GM21423 (cell line): Measurements from ENCODE around the gene LAMA4.
A peak's percentile ranks its signal among the peaks of the same experiment; 100 is the strongest.

Source experiments
- ATAC-seq: cut with Tn5 transposase; IDR thresholded peaks from one replicate; pipeline ENCODE4 v1.9.1; 2021; ENCODE audit warnings: mild to moderate bottlenecking, moderate library complexity; ENCODE audit not compliant: unreplicated experiment

LAMA4 gene

GRCh38 chr6:112253841-112254816 is at the start of gene LAMA4:
TSS of gene LAMA4 (minus strand) at chr6:112254567. CDS start at chr6:112254150, 417 bp downstream.
- no peak for ATAC-seq

DNA sequence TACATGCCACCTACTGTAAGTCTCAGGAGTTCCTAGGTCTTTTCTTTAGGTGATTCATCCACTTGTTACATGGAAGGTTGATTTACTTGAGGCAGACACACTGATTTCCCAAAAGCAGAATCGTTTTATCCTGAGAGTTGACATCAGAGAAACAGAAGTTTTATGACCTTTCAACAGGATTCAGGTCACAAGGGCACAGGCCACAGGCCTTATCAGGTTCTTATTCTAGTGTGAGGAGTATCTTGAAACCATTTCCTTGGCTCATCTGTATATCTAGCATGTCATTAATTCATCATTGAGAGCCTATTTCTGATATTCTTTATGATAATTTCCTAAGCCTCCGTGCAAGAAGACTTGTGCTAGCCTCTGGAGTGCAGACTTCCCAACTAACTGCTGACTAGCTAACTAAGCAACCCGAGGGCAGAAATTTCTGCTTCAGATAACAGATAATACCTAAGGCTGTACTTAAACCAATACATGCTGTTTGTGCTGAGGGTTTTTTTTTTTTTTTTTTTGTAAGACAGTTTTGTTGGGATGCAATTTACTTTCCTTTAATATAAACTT is 47.9 kb upstream of the LAMA4 start:
- no peak for ATAC-seq

GRCh38 chr6:112300896-112301295 is 46.5 kb upstream of the LAMA4 start:
- no peak for ATAC-seq

DNA sequence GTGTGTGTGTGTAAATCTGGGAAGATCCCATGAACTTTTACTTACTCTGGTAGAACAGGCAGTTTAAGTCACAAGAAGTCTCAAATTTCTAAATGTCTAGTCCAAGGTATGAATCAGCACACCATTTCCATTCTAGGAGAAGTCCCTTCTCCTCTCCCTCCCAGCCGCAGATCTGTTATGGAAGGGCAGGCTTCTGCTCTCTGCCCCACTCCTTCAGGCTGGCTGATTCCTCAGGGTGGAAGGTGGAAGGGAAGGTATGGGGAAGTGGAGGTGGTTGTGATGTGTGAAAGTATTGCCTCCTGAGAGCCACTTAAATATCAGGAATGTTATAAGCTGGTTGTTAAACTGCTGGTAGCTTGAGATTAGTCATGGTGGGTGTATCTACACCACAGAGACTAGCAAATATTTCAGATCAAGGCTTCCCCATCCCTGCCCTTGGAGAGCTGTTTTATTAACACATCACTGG is 44.5 kb upstream of the LAMA4 start:
- no peak for ATAC-seq

DNA sequence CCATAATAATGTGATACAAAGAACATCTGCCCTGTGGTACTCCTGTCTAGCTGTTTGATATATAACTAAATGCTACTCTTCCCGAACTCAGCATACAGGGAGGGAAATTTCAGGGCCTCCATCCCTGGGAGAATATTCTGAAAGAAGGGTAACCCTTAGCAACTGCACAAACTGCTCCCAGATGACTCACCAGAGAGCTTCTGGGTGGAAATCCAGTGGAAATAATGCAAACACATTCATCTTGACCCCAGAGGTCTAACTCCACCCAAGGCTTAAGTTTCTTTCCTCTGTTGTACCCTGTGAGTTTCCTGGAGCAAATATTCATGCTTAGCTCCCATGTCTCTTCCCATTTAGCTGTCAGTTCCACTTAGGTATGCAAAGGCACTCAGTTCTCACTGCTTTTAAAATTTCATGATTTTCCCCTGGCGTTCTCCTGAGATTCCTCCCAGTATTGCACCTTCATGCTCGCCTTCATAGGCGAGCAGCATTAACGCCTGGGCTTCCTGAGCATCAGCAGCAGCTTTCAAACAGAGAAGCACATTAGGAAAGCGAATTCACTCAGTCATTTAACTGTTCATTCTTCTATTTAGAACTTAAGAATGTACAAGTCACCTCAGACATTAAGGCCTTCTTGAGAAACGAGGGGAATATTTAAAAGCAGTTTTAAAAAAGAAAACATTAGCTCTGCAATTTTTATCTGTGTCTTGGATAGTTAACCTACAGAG is 43.8 kb upstream of the LAMA4 start:
- no peak for ATAC-seq

DNA sequence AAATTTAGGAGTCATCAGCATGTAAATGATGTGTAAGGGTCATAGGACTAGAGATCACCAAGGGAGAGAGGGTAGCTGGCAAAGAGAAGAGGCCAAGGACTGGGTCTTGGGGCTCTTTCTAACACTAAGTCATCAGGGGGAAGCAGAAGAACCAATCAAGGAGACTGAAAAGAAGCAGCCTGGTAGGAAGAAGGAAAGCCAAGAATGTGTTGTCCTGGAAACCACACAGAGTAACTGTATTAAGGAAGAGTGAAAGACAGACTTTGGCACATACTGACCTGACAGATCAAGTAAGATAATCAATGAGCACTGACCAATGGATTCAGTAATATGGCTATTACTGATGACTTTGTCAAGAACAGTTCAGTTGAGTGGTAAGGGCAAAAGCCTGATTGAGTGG is 42.3 kb upstream of the LAMA4 start:
- ATAC-seq, result no peak

DNA sequence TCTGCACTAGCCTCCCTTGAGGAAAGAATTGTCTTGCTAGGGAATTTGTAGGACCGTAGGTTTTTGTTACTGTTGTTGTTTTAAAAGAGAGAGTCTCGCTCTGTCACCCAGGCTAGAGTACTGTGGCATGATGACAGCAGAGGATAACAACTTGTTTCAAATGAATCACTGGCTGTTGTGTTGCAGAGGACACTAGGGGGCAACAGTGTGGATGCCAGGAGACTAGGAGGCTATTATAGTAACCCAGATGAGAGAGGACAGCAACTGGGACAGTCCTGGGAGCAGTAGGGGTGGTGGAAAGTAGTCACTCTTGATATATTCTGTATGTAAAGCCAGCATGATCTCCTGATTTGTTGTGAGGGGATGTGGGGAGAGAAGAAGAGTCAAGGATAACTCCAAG is 41.8 kb upstream of the LAMA4 start:
- ATAC-seq, result peak; percentile 84

DNA sequence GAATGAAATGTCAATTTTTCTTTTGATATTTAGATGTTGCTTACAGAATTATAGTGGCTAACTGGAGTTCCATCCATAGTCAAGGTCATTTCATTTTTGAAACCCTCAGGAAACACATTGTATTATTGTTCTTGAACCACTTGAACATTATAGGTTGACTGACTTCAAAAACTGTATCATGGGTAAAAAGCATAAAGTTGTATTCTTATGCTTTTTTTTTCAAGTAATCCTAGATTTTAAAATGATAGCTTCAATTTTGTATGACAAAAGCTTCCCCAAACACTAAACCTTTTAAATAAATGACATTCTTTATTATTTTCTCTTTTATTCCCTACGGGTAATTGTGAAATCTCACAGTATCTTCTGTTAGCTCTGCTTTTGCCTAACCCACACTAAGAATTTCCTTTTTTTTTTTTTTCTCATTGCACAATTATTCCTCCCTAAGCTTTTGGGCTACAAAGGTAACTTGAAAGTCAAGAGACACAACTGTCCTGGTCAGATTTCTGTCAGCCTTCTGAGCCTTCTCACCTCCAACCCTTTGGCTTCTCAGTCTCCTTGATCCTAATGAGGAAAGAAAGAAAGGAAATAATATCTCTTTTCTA is 36.9 kb upstream of the LAMA4 start:
- no peak for ATAC-seq

DNA sequence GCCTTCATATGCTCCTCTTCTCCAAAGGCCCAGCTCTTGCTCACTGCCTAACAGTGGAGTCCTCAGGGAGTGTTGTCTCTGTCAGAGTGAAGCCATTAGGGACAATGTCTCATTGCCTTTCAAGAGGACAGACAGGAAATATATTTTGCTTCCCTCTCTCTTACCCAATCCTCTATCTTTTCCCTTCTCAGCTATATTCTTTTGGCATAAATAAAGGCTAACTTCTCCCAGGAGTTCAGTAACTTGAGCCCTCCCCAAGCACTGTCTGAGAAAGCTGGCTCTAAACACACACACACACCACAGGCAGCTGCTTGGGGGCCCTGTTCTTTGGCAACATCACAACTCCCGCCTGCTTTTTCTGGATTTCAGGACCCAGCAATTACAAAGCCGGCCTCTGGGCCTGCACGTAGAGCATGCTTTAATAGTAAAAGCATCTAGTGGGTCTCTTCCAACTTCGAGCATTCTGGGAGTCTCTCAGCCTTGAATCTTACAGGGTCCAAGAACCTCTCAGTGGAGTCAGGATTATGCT is 34.7 kb upstream of the LAMA4 start:
- no peak for ATAC-seq

DNA sequence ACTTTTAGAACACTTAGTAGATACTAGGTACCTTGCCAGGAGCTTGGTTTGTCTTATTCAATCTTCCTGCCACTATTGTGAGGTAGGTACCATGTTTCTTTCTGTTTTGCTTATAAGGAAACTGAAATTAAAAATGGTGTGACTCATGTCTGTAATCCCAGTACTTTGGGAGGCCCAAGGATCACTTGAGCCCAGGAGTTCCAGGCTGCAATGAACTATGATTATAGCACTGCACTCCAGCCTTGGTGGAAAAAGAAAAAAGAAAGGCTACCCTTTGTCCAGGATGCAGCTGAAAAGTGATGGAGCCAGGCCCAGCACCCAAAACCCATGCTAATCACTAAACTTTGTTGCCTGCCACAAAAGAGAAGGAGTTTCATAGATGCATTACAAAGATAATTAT is 34.1 kb upstream of the LAMA4 start:
- ATAC-seq, result no peak

DNA sequence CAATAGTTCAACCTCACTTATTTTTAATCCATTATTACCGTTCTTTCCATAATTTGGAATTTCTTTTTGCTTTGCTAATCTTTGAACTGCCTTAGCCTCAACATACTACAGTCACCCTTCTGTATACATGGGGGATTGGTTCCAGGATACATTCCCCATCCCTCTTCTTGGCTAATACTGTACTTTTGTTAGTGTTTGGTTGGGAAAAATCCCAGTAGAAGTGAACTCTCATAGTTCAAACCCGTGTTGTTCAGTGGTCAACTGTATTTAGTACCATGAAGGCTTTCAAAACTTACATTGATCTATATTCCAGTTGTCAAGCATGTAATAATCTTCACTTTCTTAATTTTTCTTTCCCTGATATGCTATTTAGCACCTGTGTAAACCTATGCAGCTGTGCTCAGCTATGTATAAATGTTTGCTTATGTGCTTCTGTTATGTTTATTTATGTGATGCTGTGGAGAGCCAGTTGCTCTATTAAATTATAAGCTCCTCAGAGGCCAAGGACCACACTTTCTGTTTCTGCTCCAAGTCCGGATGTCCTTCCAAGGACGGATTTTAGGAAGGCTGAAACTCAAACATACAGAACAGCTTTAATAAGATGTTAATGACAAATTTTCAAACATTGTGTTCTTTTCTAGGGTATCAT is 33.3 kb upstream of the LAMA4 start:
- no peak for ATAC-seq

- ATAC-seq, result no peak
Measured at GRCh38 chr6:112286500-112287144, 32.3 kb upstream of the LAMA4 start.

- peak; percentile 86 for ATAC-seq
Measured at GRCh38 chr6:112286010-112286409, 31.6 kb upstream of the LAMA4 start.

- ATAC-seq, result no peak
Measured at GRCh38 chr6:112284603-112285002, 30.2 kb upstream of the LAMA4 start.

GRCh38 chr6:112283621-112284020 is 29.3 kb upstream of the LAMA4 start:
- ATAC-seq, result no peak

DNA sequence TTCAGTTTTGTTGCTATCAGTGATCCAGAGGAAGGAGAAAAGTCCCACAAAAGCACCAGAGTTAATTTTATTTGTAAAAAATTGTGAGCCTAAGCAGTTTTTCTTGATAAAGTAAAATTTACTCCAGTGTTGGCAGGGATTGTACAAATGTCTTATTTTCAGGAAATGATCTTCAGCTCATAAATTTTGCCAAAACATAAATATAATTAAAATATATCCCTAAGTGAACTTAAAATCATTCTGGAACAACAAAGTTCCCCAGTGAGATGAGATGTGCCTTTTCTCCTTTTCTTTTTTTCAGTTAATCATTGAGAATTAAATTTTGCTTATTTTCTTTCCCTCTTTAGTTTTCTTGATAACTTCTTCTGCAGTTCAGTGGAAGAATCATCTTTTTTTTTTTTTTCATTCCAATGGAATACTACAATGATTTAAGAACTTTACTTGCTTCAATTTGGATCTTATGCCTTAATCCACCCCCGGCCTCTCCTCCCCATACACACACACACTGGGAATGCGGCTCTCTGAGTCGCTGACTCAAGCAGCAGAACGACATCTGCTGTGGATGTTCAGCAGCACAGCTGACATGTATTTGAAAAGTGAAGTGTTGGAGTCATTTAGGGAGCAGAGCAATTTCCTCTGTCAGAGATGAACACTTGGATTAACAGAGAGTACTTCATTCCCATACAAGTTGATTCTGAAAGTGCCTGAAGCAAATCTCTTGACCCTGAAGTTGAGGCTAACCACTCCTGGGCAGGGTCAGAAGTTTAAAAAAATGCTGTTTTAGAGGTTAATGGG is 27.7 kb upstream of the LAMA4 start:
- no peak for ATAC-seq

DNA sequence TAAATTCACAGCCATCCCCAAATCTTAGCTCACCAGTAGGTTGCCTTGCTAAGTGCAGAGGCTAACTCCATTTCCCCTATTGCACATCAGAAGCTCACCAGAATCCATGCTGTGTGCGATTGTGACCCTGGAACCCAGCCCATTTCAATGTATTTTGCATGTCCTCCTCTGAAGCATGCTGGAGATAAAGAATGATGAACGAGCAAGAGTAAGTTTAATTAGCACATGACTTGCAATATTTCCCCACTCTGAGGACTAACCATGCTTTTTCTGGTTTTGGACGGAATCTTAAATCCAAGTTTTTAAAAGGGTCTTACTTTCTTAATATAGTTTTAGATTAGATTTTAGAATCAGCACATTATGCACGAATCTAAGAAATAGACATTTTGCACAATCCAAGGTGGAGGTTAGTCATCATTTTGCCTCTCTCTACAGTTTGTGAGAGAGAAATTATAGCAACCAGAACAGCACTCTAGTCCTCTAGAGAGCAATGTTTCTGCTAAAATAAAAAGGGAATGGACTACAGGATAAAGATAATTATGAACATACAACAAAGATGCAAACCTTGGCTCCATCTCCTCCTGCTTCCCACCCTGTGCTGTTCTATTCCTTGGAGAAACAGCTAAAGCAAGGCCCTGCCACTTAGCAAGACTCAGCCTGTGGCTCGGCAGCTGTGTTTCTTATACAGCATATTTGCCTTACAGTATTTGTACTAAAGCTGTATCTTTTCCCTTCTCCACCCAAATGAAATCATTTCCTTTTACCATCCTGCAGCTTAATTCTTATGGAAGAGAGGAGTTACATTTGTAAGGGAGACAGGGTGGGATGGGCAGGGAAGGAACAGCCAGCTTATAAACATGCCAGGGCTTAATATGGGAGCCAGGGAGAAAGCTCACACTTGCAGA is 24.9 kb upstream of the LAMA4 start:
- no peak for ATAC-seq

DNA sequence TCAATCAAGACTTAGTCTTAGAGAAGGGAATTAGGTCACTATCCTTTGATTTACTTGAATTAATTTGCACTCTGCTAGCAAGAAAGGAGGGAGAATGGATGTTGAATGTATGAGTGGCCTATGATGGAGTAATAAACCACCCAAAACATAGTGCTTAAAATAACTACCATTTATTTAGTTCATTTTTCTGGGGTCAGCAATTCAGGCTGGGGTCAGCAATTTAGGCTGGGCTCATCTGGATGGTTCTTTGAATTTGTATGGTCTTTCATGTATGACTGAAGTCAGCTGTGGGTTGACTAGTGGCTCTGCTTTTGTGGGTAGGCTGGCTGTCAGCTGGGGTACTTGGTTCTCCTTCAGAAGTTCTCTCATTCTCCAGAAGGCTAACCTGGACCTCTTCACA is 21.0 kb upstream of the LAMA4 start:
- no peak for ATAC-seq
